ENCODE results near the gene MTA2.

- TF ChIP-seq CTCF (IDR thresholded peaks at IDR 0.05) (no peak), POLR2A (IDR thresholded peaks at IDR 0.05) (no peak), EP300 (IDR thresholded peaks at IDR 0.05) (no peak)
Observed at GRCh38 chr11:62573006-62573591, 28.6 kb downstream of the MTA2 start.

All from suprapubic skin (tissue), 3 donors.